Stimulated activated CD8-positive, alpha-beta memory T cell treated with anti-CD3 and anti-CD28 coated beads, Interleukin-12 subunit alpha, Interleukin-12 subunit beta, amount 100 ng/mL, for 4 hours (primary cell): ENCODE data around the gene PEAR1.
A peak's percentile ranks its signal among the peaks of the same experiment; 100 is the strongest.
"Not testable (repeated sequence)": the region's sequence is repeated elsewhere in the genome, so short reads cannot be mapped to it uniquely, and the experiment has no call there.

Experiments
- DNase-seq: peaks from one replicate; pipeline ENCODE4 v3.0.0-alpha.2; 2020; ENCODE audit warnings: low read depth

Gene PEAR1

DNA sequence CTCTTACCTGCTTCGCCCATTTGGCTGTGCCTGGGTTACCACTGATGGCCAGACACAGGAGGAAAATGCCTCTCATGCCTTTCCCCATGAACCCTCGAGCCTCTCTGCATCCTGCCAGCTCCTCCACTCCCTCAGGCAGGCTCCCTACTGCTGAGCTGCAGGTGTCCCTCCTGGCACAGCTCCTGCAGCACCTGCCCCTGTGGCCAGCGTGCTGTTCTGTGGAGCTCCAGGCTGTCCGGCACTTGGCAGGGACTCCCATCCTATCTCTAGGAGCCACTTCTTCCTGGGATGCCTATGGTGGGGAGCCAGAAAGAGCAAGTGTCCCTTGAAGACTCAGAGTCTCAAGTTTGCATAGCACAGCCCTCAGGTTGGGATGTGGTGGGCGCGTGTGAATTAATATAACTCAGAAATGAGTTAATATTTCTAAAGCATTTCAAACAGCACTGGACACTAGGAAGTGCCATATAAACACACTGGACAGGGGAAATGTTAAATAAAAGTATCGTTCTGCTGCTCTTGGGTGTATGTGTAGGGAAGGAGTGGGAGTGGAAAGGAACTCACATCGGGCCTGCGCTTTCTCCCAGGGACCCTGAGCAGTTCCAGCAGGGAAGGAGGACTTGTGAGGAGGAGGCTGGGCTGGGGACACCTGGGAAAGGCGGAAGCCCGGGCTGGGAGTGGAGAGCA, 29.6 kb downstream of the PEAR1 start:
- no peak for DNase-seq

DNA sequence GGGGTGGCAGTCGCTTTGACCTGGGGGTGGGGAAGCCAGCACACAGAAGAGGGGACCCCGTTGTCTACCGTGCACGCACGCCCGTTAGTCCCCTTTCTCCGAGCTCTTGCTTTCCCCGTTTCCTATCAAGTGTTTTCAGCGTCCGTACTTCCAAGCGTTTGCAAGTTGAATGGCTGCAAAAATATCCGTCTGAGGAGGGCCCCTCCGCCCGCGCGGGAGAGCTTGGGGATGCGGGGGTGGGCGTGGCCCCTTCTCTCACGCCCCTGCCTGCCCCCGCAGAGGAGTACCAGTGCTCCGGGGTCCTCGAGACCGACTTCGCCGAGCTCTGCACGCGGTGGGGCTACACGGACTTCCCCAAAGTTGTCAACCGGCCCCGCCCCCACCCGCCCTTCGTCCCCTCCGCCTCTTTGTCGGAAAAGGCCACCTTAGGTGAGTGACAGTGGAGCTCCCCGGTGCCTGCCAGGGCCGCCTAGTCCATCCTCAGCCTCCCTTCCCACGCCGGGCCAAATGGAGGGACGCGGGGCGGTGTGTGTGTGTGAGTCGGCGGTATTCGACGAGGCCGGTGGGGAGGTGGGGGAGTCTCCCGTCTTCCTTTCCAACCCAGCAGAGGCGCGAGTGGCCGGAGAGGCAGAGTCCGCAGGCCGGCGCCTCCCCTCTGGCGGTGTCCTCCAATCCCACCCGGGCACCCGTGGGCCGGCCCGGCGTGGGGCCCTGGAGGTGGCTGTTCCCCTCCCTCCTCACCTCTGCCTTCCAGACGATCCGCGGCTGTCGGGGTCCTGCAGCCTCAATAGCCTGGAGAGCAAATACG, 30.4 kb downstream of the PEAR1 start:
- DNase-seq: no peak

DNA sequence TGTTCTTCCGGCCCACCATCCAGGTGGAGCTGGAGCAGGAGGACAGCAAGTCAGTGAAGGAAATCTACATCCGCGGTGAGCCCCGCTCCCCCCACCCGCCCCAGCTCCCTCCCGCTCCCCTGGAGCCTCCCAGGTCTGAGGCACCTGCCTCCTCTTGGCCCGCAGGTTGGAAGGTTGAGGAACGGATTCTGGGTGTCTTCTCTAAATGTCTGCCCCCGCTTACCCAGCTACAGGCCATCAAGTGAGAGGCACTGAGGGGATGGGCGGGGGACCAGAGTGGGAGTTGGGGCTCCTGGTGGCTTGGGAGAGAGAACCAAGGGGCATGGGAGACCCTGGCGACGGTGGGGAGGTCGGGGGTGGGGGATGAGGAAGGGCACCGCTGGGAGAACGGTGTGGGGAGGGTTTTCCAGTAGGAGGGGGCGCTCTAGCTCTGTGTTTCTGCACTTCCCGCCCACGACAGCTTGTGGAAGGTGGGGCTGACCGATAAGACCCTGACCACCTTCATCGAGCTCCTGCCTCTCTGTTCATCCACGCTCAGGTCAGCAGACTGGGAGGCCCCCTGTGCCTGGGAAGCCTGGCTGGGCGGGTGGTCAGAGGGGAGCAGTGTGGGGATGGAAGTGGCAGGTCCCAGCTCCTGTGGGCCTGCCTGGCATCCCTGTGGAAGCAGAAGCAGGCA, 31.1 kb downstream of the PEAR1 start:
- no peak for DNase-seq

DNA sequence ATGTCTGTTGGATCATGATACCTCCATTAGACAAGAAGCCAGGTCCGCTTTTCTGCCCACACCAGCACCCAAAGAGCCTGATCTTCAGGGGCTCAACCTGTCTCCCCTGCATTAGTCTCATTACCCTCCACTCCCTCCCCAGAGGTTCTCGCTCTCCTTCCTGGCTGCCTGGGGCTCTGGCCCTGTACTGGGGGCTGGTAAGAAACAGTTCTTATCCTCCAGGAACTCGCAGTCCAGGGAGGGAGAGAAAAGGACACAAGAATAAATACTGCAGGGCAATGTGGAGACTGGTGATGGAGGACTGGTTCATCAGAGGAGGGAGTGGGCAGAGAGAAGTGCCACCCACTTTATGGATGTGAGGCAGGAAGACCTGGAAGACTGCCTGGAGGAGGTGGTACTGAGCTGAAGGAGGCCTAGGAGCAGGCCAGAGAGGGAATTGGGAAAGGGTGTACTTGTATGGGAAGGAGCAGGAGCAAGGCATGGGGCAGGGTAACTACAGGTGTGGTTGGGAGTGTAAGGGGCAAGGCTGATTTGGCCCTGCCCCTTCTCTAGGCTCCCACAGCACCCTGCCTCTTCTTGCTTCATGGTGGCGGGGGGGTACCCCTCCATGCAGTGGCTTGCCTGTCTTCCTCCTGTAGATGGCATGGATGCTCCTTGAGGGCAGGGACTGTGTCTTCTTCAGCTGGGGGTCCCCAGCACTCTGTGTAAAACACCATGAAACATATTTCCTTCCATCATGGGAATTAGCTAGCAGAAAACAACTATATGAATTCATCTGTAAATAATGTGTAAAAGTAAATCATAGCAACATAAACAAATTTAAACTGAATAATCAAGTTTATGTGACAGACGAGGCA, 31.9 kb downstream of the PEAR1 start:
- no peak for DNase-seq

DNA sequence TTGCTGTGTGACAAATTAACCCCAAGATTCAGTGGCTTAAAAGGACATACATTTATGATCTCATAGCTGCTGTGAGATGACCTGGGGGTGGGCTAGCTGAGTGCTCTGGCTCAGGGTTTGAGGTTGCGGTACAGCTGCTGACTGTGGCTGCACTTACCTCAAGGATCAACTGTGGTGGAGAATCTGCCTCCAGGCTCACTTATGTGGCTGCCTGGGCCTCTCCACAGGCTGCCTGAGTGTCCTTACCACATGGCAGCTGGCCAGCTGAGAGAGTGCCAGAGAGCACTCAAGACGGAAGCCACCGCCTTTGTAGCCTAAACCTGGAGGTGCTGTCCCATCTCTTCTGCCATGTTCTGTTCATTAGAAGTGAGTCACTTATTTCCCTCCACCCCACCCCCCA, 32.7 kb downstream of the PEAR1 start:
- DNase-seq: no peak

DNA sequence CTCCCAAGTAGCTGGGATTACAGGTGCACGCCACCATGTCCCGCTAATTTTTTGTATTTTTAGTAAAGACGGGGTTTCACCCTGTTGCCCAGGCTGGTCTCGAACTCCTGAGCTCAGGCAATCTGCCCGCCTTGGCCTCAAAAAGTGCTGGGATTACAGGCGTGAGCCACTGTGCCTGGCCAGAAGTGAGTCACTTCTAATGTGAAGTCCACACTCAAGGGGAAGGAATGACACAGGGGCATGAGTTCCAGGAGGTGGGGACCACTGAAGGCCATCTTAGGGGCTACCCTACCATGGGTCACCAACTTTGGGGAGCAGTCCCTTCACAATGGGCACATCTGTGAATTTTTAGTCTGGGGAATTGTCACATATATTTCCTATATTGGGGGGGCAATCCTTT, 33.2 kb downstream of the PEAR1 start:
- not testable (repeated sequence) for DNase-seq

DNA sequence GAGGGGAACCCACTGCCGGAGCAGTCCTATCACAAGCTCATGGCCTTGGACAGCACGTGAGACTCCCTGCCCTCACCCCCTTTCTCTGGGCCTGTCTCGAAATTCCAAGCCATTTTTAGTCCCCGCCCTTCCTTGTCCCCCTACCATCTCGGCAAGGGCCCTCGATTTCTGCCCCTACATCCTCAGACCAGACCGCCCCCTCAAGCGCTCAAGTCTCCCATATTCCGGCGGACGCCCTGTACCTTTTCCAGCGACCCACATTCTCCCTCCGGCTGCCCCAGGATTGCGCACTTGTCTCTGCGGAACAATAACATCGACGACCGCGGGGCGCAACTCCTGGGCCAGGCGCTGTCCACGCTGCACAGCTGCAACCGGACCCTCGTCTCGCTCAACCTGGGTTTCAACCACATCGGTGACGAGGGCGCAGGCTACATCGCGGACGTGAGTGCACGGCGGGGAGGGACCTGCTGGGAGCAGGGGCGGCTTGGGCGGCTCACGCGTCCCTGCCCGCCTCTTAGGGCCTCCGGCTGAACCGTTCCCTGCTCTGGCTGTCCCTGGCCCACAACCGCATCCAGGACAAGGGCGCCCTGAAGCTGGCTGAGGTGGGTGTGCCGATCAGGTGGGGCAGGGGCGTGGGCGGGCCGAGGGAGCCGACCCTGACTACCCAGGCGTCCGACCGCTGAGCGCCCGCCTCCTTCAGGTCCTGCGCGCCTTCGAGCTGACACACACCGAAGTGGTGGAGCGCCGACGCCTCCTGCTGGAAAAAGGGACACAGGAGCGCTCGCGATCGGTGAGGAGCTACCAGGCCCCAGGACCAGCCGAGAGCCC, 33.9 kb downstream of the PEAR1 start:
- DNase-seq: peak; percentile 41

DNA sequence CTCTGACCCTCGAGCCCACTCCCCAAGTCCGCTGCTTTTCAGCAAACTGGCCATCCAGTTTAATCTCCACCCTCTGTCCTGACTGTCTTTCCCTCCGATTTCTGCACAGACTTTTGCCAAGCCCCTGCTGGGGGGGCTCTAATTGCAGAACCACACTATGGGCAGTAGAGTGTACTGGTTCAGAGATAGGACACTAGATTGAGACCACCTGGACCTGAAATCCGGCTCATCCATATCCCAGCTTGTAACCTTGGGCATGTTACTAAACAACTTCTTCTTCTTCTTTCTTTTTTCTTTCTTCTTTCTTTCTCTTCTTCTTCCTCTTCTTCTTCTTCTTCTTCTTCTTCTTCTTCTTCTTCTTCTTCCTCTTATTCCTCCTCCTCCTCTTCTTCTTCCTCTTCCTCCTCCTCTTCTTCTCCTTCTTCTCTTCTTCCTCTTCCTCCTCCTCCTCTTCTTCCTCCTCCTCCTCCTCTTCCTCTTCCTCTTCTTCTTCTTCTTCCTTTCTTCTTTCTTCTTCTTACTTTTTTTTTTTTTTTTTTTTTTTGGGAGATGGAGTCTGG, 34.6 kb downstream of the PEAR1 start:
- no peak for DNase-seq

DNA sequence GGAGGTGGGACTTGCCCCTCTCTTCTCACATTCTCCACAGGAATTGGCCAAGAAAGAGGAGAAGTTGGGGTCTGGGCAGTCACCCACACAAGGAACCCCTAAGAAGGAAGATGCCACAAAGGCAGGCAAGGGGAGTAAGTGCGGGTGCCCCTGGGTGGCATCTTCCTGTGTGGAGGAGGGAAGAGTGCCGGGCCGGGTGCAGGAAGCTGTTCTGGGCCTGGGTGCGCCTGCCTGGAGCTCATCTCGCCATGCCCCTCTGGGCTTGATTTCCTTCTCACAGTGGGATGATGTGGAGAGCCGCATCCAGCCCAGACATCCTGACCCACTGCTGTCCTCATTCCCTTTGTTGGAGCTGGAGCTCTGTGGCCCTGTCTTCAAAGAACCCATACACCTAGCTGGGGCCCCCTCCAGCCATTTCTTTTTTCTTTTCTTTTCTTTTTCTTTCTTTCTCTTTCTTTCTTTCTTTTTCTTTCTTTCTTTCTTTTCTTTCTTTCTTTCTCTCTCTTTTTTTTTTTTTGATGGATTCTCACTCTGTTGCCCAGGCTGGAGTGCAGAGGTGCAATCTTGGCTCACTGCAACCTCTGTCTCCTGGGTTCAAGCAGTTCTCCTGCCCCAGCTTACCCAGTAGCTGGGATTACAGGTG, 36.2 kb downstream of the PEAR1 start:
- DNase-seq: no peak

DNA sequence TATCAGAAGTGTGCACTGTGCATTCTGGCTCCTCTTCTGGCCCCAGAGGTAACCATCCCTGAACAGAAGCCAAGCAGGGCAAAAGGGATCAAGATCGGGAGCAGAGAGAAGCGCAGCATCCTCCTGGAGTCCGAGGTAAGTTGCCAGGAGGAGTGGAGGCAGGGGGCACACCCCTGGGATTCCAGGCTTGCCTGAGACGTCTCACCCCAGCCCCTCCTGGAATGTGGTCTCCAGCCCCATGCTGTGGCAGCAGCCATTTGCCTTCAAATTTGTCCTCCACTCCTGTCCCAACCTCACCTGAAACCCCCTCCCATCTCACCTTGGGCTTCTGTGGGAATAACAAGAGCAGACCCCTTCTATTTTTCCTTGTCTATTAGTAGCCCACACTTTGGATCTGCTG, 37.0 kb downstream of the PEAR1 start:
- no peak for DNase-seq

DNA sequence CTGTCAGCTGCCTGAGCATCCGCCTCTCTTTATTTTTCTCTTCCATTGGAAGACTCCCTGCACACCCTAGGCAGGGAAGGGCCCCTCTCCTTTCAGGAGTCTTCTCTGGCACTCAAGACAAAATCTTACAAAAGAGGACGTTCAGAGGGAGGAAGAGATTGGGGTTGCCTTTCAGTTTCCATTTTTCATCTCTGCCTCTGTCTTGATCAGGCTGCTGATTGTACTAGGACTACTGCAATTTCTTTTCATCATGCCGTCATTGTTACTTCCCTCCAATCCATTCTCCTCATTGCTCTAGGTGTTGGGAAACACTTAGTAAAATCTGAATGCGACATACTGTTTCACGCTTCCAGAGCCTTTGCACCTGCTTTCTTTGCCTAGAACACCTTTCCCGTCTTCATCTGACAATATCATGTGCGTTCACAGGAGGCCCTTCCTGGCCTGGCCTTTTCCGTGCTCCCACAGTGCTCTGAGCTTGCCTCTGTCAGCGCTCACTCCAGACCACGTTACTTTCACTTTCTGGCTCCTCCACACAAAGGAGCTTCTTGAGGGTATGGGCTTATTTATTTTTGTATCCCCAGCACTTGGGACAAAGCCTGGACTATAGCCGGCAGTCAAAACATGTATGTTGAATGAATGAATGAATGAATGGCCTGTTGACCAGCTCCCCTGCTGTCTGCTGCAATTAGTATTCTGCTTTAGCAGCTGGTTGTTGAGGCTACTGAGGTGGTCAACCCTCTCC, 37.9 kb downstream of the PEAR1 start:
- DNase-seq: no peak

DNA sequence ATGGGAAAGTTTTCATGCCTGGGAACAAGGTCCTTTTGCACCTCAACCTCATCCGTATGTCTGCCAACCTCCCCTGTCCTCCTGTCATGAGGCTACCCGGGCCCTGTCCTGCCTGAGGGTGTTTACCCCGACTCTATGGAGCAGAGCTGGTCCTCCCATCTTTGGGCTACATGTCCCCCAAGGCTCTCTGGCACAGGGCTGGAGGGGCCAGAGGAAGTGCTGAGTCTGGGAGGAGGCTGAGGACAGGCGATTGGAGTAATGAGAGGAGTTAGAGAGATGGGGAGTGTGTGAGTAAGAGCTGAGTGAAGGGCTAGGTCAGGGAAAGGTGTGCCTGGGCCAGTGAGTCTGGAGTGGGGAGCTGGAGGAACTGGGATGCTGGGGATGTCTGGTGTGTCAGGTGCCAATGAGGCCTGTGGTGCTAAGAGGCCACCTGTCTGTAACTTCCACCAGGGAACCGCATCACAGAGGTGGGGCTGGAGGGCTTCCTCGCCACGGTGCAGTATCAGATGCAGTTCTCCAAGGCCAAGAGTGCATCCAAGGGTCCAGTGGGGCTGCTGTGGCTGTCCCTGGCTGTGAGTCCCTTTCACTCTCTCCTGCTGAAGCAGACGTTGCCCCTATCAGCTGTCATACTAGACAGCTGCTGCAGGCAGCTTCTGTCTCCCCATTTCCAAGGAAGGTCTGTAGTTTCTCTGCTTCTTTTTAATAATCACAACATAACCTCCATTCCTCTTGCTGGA, 38.6 kb downstream of the PEAR1 start:
- DNase-seq: no peak

DNA sequence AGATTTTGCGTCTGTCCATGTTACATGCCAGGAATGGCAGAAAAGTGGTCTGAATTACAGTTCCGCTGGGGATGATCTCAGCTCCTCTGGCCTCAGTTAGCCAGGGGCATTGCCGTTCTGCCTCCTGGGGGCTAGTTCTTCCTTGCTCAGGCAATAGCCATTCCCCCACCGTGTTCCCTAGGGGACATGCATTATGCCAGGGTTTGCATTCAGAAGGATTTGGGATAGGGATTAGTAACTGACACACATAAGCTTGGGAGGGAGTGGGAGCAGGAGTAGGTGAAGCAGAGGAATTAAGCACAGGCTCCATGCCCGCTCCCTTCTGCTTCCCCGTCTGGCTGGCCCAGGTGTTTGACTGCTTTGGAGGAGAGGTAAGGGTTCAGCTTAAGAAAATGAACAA, 39.6 kb downstream of the PEAR1 start:
- no peak for DNase-seq

DNA sequence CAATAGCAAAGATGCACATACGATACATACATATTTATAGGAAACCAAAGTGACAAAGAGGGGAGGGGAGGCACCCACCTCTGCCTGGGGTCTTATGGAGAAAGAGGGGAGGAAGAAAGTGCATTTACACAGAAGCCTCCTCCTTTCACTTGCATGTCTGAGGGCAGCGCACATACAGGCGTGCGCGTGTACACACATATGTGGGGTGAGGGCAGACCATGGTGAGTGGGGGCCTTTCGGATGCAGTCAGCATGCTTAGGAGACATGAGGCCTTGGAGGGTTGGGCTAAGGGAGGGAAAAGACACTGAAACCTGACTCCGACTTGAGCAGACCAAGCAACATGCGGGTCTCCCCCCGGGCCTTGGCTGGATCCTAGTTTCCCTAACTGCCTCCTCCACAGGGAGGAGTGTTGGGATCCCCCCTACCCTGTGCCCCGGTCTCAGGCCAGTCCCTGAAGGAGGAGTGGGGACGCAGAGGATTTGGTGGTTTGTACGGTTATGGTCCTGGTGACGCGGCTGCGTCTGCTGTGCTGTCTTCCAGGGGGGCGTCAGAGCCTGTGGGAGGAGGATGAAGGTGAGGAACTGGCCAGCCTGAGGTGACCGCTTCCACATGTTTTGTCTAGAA, 42.1 kb downstream of the PEAR1 start:
- DNase-seq: no peak

DNA sequence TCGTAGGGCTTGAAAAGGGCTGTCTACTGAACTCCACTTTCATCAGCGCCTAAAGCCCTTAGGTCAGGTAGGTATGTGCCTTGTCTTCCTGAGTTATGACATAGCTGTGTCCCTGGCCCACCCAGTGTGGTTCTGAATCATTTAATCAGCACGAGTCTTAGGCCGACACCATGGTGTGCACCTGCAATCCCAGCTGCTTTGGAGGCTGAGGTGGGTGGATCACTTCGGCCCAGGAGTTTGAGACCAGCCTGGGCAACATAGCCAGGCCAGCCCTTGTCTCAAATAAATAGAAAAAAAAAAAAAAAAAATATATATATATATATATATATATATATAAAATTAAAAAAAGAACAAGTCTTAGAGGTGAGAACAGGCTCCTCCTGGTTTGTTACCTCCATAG, 42.7 kb downstream of the PEAR1 start:
- DNase-seq: no peak

DNA sequence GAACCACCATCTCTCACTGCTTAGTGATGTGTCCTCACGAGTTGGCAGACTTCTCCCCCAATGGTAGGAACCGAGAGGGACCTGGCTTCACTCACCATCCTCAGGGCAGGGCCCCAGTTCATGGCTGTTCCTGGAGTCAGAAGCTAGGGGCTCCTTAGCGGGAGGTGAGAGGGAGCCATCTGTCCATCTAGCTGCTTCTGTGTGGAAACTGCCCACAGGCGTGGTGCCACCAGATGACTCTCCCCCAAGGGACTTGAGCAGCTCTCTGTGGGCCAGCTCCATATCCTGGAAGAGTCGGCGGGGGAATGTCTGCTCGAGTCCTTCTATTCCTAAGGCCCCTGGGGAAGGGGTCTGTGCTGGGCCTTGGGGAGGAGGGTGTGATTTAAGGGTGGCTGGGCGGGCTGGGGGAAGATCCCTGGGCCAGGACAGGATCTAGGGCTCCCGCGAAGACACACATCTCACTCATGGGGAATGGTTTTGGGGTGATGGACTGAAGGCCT, 43.3 kb downstream of the PEAR1 start:
- no peak for DNase-seq

DNA sequence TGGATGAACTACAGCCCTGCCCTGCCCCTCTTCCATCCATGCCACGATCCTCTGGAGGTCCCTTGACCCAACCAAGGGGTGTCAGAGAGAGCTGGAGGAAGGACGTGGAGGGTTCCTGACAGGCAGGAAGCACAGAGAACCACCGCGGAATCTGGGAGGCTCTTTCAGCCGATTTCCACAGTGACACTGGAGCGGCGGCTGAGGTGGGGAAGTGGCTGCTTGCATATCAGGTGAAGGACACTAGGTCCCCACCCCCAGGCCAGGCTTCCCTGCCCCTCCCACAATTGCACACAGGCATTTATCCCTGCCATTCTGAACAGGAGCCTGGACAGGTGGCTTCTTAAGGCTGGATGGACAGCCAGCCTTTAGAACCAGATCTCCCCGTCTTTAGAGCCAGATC, 44.4 kb downstream of the PEAR1 start:
- no peak for DNase-seq

DNA sequence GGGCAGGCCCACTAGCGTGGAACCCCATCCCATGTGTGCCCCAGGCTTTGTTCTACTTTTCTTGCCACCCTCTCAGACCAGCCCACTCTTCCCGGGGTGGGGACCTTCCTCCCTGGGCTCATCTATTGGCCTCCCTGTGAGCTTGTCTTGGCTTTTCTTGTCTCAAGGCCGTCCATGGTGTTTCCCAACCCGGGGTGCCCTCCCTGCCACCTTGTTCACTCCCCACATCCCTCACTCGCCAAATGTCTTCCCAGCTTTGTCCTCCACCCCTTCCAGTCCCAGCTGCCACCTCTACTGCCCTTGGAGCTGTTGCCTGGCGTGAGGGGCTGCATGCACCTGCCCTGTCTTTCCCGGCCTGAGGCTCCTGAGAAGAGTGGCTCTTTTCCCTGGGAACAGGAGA, 45.3 kb downstream of the PEAR1 start:
- no peak for DNase-seq
